Stimulated activated CD4-positive, alpha-beta T cell treated with anti-CD3 and anti-CD28 coated beads, Interleukin-12 subunit alpha, Interleukin-12 subunit beta, amount 100 ng/mL, for 4 hours (primary cell): ENCODE measurements around the gene SELENOF.

Experiments used
- DNase-seq: peaks from one replicate; pipeline ENCODE4 v3.0.0-alpha.2; 2020

SELENOF gene

GRCh38 chr1:86913896-86914600 is at the start of gene SELENOF:
Gene SELENOF (minus strand): TSS chr1:86914126. CDS start chr1:86914111, 15 bp downstream.
- peak; percentile 99 for DNase-seq

GRCh38 chr1:86960548-86960947 is 46.6 kb upstream of the SELENOF start:
- no peak for DNase-seq

GRCh38 chr1:86957221-86957620 is 43.3 kb upstream of the SELENOF start:
- DNase-seq: no peak

- no peak for DNase-seq
These were observed 42.3 kb upstream of the SELENOF start for GRCh38 chr1:86956221-86956620.

- DNase-seq: no peak
These were observed 41.8 kb upstream of the SELENOF start for GRCh38 chr1:86955678-86956077.

GRCh38 chr1:86953167-86953566 is 39.2 kb upstream of the SELENOF start:
- no peak for DNase-seq

- DNase-seq: no peak
These were observed 37.5 kb upstream of the SELENOF start for GRCh38 chr1:86951430-86951829.

GRCh38 chr1:86950712-86951419 is 36.9 kb upstream of the SELENOF start:
- no peak for DNase-seq

GRCh38 chr1:86948212-86948611 is 34.3 kb upstream of the SELENOF start:
- DNase-seq: no peak

- no peak for DNase-seq
These were observed 28.8 kb upstream of the SELENOF start for GRCh38 chr1:86942743-86943142.

GRCh38 chr1:86942042-86942441 is 28.1 kb upstream of the SELENOF start:
- DNase-seq: no peak

GRCh38 chr1:86940599-86940998 is 26.7 kb upstream of the SELENOF start:
- no peak for DNase-seq

- no peak for DNase-seq
These were observed 25.5 kb upstream of the SELENOF start for GRCh38 chr1:86939406-86939805.

- DNase-seq: no peak
These were observed 24.9 kb upstream of the SELENOF start for GRCh38 chr1:86938855-86939254.

- no peak for DNase-seq
These were observed 24.5 kb upstream of the SELENOF start for GRCh38 chr1:86938450-86938849.

GRCh38 chr1:86933562-86934377 is 19.8 kb upstream of the SELENOF start:
- no peak for DNase-seq

GRCh38 chr1:86933051-86933450 is 19.1 kb upstream of the SELENOF start:
- DNase-seq: no peak

GRCh38 chr1:86928819-86929218 is 14.9 kb upstream of the SELENOF start:
- DNase-seq: no peak

GRCh38 chr1:86926883-86927282 is 13.0 kb upstream of the SELENOF start:
- DNase-seq: no peak

GRCh38 chr1:86925742-86926141 is 11.8 kb upstream of the SELENOF start:
- DNase-seq: no peak

GRCh38 chr1:86924324-86924960 is 10.5 kb upstream of the SELENOF start:
- DNase-seq: no peak

- no peak for DNase-seq
These were observed 8.5 kb upstream of the SELENOF start for GRCh38 chr1:86922445-86922844.

GRCh38 chr1:86916752-86917151 is 2.8 kb upstream of the SELENOF start:
- no peak for DNase-seq
